Activated naive CD8-positive, alpha-beta T cell treated with anti-CD3 and anti-CD28 coated beads, Interleukin-2, amount 10 ng/mL, durations not matched to agents 7 days and 5 days (primary cell): Measurements from ENCODE around the gene KIF22. TPM values are rescaled to one million over a fixed set of nuclear protein-coding genes. Genes with fewer than 3 reads are reported as not detected.
"Not testable (repeated sequence)": the region's sequence is repeated elsewhere in the genome, so short reads cannot be mapped to it uniquely, and the experiment has no call there.

ENCODE experiments used
- ATAC-seq: fragments of 150-1000 bp; cut with Tn5 transposase; one replicate; pipeline ENCODE4 v1.10.0; 2021; ENCODE audit warnings: low read depth, moderate library complexity
- POLR2A ChIA-PET: fragments of 350-600 bp; sonication (Branson Sonifier 250); formaldehyde crosslinking; loops from one replicate; lab custom pipeline; 2021; ENCODE audit warnings: antibody characterized with exemption; lab: Charles Lee
- DNase-seq: peaks from one replicate; pipeline ENCODE4 v3.0.0; 2021
- H3K27ac Mint-ChIP-seq: one replicate; pipeline ENCODE4 v1.8.0; 2022; ENCODE audit warnings: mild to moderate bottlenecking, mixed read lengths
- H3K27me3 Mint-ChIP-seq: one replicate; pipeline ENCODE4 v1.8.0; 2022; ENCODE audit warnings: mild to moderate bottlenecking, moderate library complexity, mixed read lengths
- H3K36me3 Mint-ChIP-seq: one replicate; pipeline ENCODE4 v1.8.0; 2021; ENCODE audit warnings: mild to moderate bottlenecking, mixed read lengths
- H3K4me1 Mint-ChIP-seq: one replicate; pipeline ENCODE4 v1.8.0; 2021; ENCODE audit warnings: mixed read lengths
- H3K4me3 Mint-ChIP-seq: one replicate; pipeline ENCODE4 v1.8.0; 2022; ENCODE audit warnings: mild to moderate bottlenecking, moderate library complexity, mixed read lengths
- H3K9me3 Mint-ChIP-seq: one replicate; pipeline ENCODE4 v1.8.0; 2021; ENCODE audit warnings: mixed read lengths
- total RNA-seq, 2 experiments: library from RNA; stranded (reverse); gene quantifications; one replicate each; pipeline ENCODE4 v1.2.3, GENCODE V29; 2021

The KIF22 gene
- total RNA-seq, 2 experiments from 2014 or later: 191 to 199 TPM

- Mint-ChIP-seq H3K4me1 (peaks cover 5% of the 10 kb centered on the region), H3K4me3 (no peak overlapping the region), H3K9me3 (no peaks in the 10 kb centered on the region), H3K27me3 (peaks cover 6% of the 10 kb centered on the region), H3K36me3 (no peaks in the 10 kb centered on the region), H3K27ac (no peak overlapping the region)
- ATAC-seq (no peak), DNase-seq (no peak)
- POLR2A ChIA-PET: interaction anchor here (1.0 kb wide), 1 partner anchor 15 kb away, joined by 3 read pairs; the partner anchor contains the start of gene KIF22
Observed at GRCh38 chr16:29774730-29775129, 15.8 kb upstream of the KIF22 start.

- no peak overlapping the region for H3K27ac Mint-ChIP-seq
- ATAC-seq (no peak), DNase-seq (no peak)
- H3K4me3 Mint-ChIP-seq: no peak overlapping the region
- H3K27me3 Mint-ChIP-seq: peaks cover 6% of the 10 kb centered on the region
- peaks cover 2% of the 10 kb centered on the region for H3K4me1 Mint-ChIP-seq
- POLR2A ChIA-PET: no interaction called here
- H3K9me3 Mint-ChIP-seq: no peaks in the 10 kb centered on the region
- H3K36me3 Mint-ChIP-seq: no peaks in the 10 kb centered on the region
Observed at GRCh38 chr16:29775742-29776408, 14.7 kb upstream of the KIF22 start.

GRCh38 chr16:29777576-29778350, 12.8 kb upstream of the KIF22 start, which contains the start of gene ZG16:
Gene ZG16, plus strand, starts transcription at chr16:29778256. Its CDS starts 1,011 bp downstream, at chr16:29779267.
- H3K27ac Mint-ChIP-seq: peak within 1 kb of the TSS; percentile 12
- ATAC-seq: no peak

GRCh38 chr16:29779474-29779873, 11.1 kb upstream of the KIF22 start:
- DNase-seq (no peak), ATAC-seq (no peak)
- Mint-ChIP-seq H3K9me3 (no peaks in the 10 kb centered on the region), H3K27ac (no peak overlapping the region), H3K4me3 (no peak overlapping the region), H3K27me3 (peaks cover 6% of the 10 kb centered on the region), H3K36me3 (no peaks in the 10 kb centered on the region), H3K4me1 (peaks cover 11% of the 10 kb centered on the region)
- POLR2A ChIA-PET: no interaction called here

More at GRCh38 chr16:29777576-29778350, 12.8 kb upstream of the KIF22 start, which contains the start of gene ZG16:
- no peak for DNase-seq
- Mint-ChIP-seq H3K4me3 (no peak within 1 kb of the TSS), H3K36me3 (no peaks in the 10 kb centered on the region), H3K27me3 (peaks cover 6% of the 10 kb centered on the region), H3K9me3 (no peaks in the 10 kb centered on the region), H3K4me1 (peaks cover 5% of the 10 kb centered on the region)
- POLR2A ChIA-PET: no interaction called here

GRCh38 chr16:29783094-29783953, 7.2 kb upstream of the KIF22 start:
- H3K27ac Mint-ChIP-seq, H3K9me3 Mint-ChIP-seq, POLR2A ChIA-PET, H3K36me3 Mint-ChIP-seq, H3K27me3 Mint-ChIP-seq, ATAC-seq, H3K4me3 Mint-ChIP-seq, DNase-seq: not testable (repeated sequence)
- peaks cover 17% of the 10 kb centered on the region for H3K4me1 Mint-ChIP-seq

- POLR2A ChIA-PET: interaction anchor here (0.5 to 1.7 kb wide), 9 partner anchors 18 to 187 kb away, joined by 3 to 7 read pairs (median 4); partner anchors contain the start of gene C16orf54
- Mint-ChIP-seq H3K27me3 (no peaks in the 10 kb centered on the region), H3K4me3 (peak overlapping the region; percentile 22), H3K36me3 (no peaks in the 10 kb centered on the region), H3K9me3 (no peaks in the 10 kb centered on the region), H3K4me1 (peaks cover 19% of the 10 kb centered on the region), H3K27ac (peak overlapping the region; percentile 37)
- ATAC-seq (no peak), DNase-seq (no peak)
Observed at GRCh38 chr16:29784157-29784556, 6.4 kb upstream of the KIF22 start.

- H3K4me3 Mint-ChIP-seq: peak overlapping the region; percentile 67
- POLR2A ChIA-PET: interaction anchor here (0.5 to 1.7 kb wide), 10 partner anchors 17 to 186 kb away, joined by 3 to 7 read pairs (median 4); partner anchors contain the start of gene C16orf54
- H3K9me3 Mint-ChIP-seq: no peaks in the 10 kb centered on the region
- no peaks in the 10 kb centered on the region for H3K27me3 Mint-ChIP-seq
- DNase-seq: peak; percentile 82
- no peaks in the 10 kb centered on the region for H3K36me3 Mint-ChIP-seq
- H3K27ac Mint-ChIP-seq: peak overlapping the region; percentile 30
- peaks cover 21% of the 10 kb centered on the region for H3K4me1 Mint-ChIP-seq
- ATAC-seq: peak; percentile 93
Observed at GRCh38 chr16:29784901-29785500, 5.5 kb upstream of the KIF22 start.

GRCh38 chr16:29787155-29787554, 3.4 kb upstream of the KIF22 start:
- ATAC-seq, H3K4me3 Mint-ChIP-seq, H3K36me3 Mint-ChIP-seq, H3K27ac Mint-ChIP-seq, DNase-seq, H3K27me3 Mint-ChIP-seq, H3K9me3 Mint-ChIP-seq: not testable (repeated sequence)
- H3K4me1 Mint-ChIP-seq: peaks cover 24% of the 10 kb centered on the region
- POLR2A ChIA-PET: interaction anchor here (1.1 kb wide), 1 partner anchor 41 kb away, joined by 4 read pairs; the partner anchor contains the start of gene C16orf54

- no peaks in the 10 kb centered on the region for H3K9me3 Mint-ChIP-seq
- peak overlapping the region; percentile 99 for H3K4me3 Mint-ChIP-seq
- POLR2A ChIA-PET: interaction anchor here (0.5 to 9.3 kb wide), 28 partner anchors 15 to 396 kb away, joined by 3 to 165 read pairs (median 4); partner anchors contain the start of genes C16orf54, HIRIP3, MAZ and MVP
- peaks cover 35% of the 10 kb centered on the region for H3K4me1 Mint-ChIP-seq
- no peak for ATAC-seq
- H3K27ac Mint-ChIP-seq: peak overlapping the region; percentile 98
- no peaks in the 10 kb centered on the region for H3K27me3 Mint-ChIP-seq
- DNase-seq: no peak
- H3K36me3 Mint-ChIP-seq: peaks cover 23% of the 10 kb centered on the region
Observed at GRCh38 chr16:29789775-29790182, 772 bp upstream of the KIF22 start.

- Mint-ChIP-seq H3K9me3 (no peaks in the 10 kb centered on the region), H3K4me3 (peak overlapping the region; percentile 99), H3K27ac (peak overlapping the region; percentile 98), H3K36me3 (peaks cover 26% of the 10 kb centered on the region), H3K27me3 (no peaks in the 10 kb centered on the region), H3K4me1 (peaks cover 31% of the 10 kb centered on the region)
- POLR2A ChIA-PET: interaction anchor here (0.8 to 9.3 kb wide), 19 partner anchors 11 to 204 kb away, joined by 3 to 165 read pairs (median 7); partner anchors contain the start of genes C16orf54, HIRIP3, MAZ and MVP
- DNase-seq (no peak), ATAC-seq (no peak)
Observed at GRCh38 chr16:29790949-29791844, 646 bp downstream of the KIF22 start.
